NCI-H510A (cell line): ENCODE results near the gene CAMK2D.
A peak's percentile ranks its signal among the peaks of the same experiment; 100 is the strongest.

ENCODE experiments used
- DNase-seq: peaks from one replicate; lab custom pipeline; 2025; lab: John Stamatoyannopoulos, UW

Gene CAMK2D

DNA sequence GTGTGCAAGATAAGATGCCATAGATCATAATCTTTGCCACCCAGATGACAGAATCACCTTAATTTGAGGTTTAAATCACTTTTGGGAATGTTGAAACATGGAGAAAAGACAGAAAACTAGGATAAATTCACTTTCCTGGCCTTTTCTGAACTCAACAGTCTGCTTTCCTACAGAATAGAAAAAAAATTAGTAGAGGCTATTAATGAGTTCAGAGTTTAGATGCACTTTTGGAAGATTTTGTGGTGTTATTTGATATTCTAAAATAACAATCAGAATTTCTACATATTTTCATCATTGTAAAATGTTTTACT lies 195.9 kb downstream of the CAMK2D start:
- DNase-seq, result no peak

GRCh38 chr4:113564493-113564892 lies 197.0 kb downstream of the CAMK2D start:
- no peak for DNase-seq

GRCh38 chr4:113563691-113564378 lies 197.7 kb downstream of the CAMK2D start:
- DNase-seq, result no peak

GRCh38 chr4:113561758-113562157 lies 199.8 kb downstream of the CAMK2D start:
- DNase-seq, result no peak

GRCh38 chr4:113561092-113561491 lies 200.4 kb downstream of the CAMK2D start:
- no peak for DNase-seq

DNA sequence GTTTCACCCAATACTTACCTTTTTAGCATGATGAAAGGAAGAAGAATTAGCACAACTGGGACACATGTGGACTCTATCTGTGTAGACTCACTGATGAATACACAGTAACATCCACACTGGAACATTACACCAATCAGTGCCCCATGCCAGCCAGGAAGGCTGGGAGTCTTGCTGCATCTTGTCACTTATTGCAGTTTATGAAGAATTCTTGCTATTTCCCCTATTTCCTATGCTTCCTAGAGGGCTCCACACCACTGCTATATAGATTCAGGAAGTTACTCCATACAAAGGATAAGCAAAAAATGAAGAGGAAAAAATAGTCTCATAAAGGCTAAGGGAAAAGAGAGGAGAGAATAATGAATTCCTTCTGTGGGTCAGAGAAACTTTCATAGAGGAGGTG lies 201.0 kb downstream of the CAMK2D start:
- no peak for DNase-seq

DNA sequence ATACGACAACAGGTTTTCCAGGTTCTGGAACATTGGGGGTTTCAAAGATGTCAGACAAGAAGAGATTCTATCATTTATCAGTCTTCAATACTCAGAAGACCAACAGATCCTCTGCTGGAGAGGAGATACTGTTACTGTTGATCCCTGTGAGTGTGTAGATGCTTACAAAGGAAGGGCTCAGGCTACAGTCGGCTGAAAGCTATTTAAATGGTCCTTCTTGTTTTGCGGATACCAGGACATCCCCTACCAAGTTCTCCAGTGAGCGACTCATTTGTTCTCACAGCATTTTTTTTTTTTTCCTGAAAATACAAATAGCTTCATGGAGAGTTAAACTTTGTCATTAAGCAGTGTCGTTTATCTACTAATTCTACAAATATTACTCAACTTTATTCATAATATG lies 201.6 kb downstream of the CAMK2D start:
- DNase-seq, result no peak

DNA sequence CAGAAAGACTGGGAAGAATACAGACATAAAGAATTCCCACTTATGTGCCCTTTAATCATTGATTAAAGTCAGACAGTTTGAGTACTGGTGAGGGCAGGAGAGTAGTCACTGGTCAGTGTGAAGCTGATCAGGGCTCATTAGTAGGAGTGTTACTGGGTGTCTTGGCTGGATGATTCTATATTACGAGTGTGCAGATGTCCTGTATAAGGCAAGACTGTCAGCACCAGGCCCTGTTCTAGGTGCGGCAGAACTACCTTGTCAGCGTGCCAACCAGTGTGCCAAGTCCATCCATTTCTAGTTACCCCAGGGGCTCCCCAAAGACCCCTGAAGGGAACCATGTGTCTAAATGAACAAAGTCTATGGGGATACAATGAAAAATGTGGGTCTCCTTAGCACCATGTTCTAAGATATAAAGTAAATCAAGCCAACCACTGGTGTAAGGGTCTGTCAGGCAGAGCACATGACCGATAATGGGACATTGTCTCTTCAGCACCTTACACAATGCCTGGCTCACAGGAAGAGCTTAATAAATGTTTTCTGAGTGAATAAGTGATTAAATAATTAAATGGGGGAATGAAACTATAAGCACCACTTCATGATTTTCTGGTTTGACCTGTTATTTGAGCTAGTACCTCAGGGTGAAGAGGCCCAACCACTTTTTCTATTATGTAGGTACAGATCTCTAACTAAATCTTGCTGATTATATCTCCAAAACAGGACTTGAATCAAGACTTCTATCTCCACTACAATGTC lies 205.0 kb downstream of the CAMK2D start:
- DNase-seq, result no peak

DNA sequence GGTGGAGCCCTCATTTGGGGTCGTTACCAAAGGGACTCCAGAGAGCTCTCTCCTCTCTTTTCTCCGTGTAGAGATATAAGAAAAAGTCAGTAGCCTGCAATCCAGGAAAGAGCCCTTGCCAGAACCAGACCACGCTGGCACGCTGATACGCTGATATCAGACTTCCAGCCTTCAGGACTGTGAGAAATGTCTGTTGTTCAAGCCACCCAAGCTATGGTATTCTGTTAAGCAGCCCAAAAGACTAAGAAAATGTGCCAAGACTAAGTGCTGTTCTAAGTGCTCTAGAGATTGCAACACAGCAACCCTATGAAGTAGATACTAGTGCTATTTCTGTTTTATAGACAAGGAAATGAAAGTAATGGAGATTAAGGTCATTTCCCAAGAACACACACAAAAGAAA lies 205.7 kb downstream of the CAMK2D start:
- DNase-seq, result no peak

- no peak for DNase-seq
Observed at GRCh38 chr4:113553082-113553481, 208.5 kb downstream of the CAMK2D start.

GRCh38 chr4:113550510-113550909 lies 211.0 kb downstream of the CAMK2D start:
- no peak for DNase-seq

DNA sequence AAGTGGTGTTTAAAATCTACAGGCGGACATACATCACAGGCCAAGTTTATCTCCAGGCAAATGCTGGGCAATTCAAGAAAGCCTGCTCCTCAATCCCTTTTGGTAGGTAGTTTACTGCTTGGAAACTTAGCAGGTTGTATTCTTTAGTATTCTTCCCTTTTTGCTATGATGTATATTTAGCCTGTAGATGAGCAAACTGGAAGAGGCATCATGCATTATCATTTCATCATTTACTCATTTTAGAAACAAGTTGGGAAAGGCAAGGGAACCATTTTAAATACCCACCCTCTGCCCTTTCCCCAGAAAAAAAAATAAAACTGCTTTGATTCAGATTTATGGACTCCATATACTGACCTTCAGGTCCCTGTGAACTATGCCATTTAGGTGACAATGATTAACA lies 213.2 kb downstream of the CAMK2D start:
- no peak for DNase-seq

- DNase-seq, result peak; percentile 55
Observed at GRCh38 chr4:113547487-113548042, 214.0 kb downstream of the CAMK2D start.

GRCh38 chr4:113541933-113542332 lies 219.6 kb downstream of the CAMK2D start:
- no peak for DNase-seq

- no peak for DNase-seq
Observed at GRCh38 chr4:113540859-113541258, 220.7 kb downstream of the CAMK2D start.

- DNase-seq, result no peak
Observed at GRCh38 chr4:113539408-113539807, 222.1 kb downstream of the CAMK2D start.

GRCh38 chr4:113537628-113538027 lies 223.9 kb downstream of the CAMK2D start:
- no peak for DNase-seq

- no peak for DNase-seq
Observed at GRCh38 chr4:113537203-113537602, 224.3 kb downstream of the CAMK2D start.

- DNase-seq, result no peak
Observed at GRCh38 chr4:113534711-113535110, 226.8 kb downstream of the CAMK2D start.

DNA sequence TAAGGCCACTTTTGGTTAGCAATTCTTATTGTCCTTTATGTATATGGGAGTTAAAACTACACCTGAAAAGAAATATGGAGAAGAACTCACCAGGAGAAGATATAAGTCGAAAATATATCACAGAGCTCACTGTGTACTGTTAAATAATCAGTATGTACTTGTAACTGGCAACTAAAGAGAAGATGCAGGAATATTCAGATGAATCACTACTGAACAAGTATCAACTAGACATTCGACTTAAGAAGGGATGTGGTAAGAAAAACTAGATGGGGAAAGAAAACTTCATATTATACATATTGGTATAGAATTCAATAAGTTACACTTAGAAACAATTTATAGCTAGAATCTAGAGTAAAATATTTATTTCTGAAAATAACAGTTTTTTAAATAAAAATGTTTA lies 230.0 kb downstream of the CAMK2D start:
- DNase-seq, result no peak

- DNase-seq, result no peak
Observed at GRCh38 chr4:113528395-113528794, 233.1 kb downstream of the CAMK2D start.

DNA sequence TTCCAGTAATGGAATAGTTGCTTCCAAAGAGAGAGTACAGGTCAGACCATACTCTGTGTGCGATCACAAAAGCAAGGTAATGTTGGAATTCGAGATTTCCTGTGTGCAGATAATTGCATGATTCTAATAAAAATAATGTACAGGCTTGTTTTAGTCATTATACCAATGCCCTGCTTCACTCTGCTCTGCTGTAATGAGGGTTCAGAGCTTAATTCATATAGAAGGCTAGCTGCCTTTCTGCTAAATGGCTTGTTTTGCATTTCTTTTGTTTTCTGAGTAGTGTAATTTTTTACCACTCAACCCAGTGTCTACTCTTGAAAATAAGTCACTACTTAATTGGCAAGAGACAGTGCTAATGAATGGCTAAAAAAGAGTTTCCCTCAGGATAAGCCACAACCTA lies 236.0 kb downstream of the CAMK2D start:
- DNase-seq, result no peak

GRCh38 chr4:113524505-113525186 lies 236.9 kb downstream of the CAMK2D start:
- DNase-seq, result no peak
